Glomerular visceral epithelial cell (primary cell): ENCODE results near the gene FHIT.
"Not testable (repeated sequence)": the region's sequence is repeated elsewhere in the genome, so short reads cannot be mapped to it uniquely, and the experiment has no call there.

ENCODE experiments used
- DNase-seq: peaks from one replicate; pipeline ENCODE4 v3.0.0-alpha.2; 2016; ENCODE audit errors: extremely low spot score

FHIT gene

DNA sequence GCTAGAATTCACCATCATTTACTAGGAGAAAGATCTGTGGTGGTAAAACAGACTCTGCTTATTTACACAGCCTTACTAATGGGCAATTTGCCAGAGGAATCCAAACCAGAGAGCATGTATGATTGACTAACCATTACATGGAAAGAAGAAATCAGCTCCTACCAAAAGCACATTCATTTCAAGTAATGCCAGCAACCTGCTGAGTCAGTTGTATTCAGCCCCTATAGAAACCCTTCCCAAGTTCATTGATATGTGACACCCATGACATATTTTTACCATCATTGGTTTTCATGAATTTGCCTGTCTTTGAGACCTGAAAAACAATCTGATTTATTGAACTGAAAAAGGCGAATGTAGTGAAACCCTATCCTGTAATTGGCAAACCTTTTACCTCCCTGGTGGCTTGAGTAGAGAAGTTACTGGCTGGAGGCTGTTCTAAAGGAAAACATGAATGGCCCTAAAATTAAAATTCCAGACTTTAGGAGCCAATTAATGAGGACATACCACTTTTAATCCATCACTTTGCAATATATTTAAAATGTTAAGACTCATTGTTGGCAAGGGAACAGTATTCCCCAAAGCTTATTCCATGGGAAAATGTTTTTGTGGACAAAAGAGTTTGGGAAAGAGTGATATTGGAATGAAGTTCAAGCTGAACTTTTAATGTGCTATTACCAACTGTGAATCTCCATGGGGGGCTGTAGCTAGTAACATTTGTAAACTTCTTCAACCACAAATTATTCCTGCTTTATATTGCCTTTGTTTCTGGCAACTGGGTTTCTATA is 542.9 kb downstream of the FHIT start:
- no peak for DNase-seq

DNA sequence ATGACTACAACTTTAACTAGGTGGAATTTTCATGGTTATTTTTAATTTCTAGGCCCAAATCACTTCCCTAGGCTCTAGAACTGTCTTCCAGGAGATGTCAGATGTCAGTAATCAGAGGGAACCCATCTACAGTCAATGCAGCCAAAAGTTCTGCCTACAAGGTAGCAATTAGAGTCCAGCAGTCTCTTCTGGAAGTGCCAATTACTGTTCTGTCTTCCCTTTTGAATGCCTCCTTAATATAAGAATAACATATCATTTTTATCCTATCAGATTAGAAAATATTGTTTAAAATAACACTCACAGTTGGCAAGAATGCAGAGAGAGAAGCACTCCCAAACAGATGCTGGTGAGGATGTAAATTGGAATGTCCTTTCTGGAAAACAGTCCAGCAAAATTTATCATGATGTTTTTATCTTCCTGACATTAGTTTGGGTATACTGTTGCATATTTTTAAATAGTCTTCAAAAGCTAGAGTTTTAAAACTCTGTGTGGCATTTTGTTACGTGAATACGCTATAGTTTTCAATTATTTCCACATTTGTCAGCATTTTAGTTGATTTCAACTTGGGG is 543.7 kb downstream of the FHIT start:
- DNase-seq = no peak

DNA sequence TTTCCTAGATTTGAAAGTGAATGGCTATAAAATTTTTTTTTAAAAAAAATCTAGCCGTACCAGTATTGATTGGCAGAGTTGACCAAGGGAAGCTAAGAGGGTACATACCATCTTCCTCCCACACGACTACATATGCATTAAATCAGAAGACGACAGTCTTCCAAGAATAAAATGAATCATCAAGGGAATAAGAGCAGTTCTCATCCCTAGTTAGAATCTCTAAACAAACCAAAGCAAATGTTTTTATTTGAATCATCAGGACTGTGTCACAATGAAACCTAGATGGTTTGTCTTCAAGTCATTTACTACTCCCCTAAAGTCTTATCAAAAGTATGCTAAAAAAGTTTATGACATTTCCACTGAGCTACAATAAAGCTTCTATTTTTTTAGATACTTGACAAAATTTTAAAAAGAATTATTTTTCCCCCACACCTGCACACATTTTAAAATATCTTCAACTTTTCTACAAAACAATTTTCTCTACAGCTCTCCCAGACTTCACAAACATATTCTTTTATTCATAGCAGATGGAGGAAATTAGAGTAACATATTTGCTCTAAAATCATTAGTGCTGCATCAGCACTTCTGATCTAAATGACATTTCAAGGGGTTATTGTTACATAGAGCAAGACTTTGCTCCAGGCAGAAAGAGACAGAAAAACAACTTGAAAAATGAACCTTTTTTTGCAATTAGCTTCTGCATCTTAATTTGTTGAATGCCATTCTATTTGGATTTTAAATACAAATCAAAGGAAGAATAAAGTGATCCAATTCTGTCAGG is 547.1 kb downstream of the FHIT start:
- no peak for DNase-seq

DNA sequence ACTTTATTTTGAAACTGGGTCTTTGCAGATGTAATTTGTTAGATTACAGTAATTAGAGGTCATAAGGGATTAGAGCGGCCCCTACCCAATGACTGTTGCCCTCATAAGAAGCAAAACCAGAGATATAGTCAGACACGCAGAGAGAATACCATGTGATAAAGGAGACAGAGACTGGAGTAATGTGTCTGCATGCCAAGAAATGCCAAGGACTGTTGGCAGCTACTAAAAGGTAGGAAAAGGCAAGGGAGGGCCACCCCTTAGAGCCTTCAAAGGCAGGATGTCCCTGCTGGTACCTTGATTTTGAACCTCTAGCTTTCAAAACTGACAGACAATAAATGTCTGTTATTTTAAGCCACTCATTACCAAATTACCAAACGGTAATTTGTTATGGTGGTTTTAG is 548.2 kb downstream of the FHIT start:
- DNase-seq = no peak

DNA sequence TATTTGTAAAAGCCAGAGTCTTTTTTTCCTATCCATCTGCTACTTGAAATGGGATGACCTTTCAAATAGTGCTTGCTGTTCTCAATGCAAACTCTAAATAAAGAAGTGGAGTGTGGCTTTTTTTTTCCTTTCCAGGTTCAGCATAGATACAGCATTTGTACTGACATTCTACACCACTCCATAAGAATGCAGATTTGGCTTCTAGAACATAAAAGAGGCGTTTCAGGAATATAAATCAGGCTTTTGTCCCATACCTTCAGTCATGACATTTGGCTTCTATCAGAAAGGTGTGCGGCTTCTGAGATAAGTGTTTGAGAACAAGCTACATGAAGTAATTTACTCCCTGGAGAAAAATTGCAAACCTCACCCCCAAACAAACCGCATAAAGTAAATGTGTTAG is 553.1 kb downstream of the FHIT start:
- no peak for DNase-seq

DNA sequence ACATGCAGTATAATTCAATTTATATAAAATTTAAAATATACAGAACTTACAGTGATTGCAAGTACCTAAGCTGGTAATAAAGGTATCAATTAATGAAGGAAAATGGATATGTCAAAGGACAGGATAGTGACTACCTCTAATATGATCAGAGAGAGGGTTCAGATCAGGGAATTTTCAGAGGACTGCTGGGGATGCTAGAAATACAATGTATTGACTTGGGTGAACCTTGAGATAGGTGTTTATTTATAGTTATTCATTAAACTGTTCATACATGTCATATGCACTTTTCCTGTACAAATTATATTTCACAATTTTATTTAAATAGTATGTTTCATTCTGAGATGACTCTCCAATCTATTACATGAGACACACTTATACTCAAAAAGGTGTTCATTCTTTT is 554.1 kb downstream of the FHIT start:
- no peak for DNase-seq

DNA sequence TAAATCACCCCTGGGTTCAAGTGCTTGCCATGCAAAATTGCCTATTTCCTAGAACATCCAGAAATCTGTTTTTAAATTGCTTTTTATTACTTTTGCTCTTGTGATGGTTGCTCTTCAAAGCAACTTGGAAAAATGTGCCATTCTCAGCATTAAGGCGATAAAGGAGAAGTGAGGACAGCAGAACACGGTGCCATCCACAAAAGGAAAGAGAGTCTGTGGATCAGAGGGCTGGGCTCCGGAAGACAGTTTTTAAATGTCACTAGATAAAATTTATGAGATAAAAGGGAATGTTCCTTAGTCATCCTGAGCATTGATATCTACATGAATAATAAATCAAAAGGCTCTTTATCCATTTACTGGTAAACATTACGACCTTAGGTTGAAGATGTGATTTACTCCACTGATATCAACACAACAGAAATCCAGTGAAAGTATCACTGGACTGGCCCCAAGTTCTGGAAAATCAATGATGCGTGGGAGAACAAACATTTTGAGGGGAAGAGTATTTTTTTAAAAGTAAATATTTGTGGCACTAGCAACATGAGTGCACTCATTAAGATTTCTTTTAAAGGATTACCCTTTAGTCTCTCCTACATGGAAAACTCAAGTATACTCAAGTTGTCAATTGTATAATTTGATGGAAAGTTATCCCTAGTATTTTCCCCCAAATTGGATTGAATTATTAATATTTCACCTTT is 554.7 kb downstream of the FHIT start:
- no peak for DNase-seq

DNA sequence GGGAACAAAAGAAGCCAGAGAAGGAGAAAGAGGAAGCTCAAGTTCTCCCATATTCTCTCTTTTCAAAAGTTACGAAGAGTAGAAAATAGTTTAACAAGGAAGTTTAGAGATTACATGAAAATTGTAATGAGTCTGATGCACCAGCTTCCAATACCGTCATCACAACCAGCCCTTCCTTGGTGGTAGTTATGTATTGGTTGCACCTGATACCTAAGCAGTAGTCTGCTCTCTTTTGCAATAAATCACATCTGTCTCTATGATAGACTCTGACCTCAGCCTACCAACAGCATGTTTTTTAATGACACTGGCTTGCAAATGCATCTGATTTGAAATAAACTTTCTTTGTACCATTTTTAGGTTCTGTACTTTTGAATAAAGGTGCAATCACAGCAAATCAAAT is 575.8 kb downstream of the FHIT start:
- no peak for DNase-seq

DNA sequence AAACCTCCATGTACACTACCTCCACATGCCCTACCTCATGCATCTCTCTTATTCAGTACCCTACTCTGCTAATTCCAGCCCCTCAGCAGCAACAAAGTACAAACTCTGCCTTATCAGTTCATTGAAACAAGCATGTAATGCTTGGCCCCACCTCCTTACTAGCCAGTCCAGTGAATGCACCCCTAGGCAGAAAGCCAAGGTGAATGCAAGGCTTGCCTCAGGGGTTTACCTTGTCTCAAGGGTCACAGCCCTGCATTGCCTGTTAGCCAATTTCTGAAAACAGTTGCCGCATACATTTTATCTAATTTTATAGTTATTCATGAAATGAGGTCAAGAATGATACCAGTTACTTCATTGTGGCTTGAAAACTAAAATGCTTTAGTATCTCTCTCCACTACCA is 576.4 kb downstream of the FHIT start:
- DNase-seq = no peak

DNA sequence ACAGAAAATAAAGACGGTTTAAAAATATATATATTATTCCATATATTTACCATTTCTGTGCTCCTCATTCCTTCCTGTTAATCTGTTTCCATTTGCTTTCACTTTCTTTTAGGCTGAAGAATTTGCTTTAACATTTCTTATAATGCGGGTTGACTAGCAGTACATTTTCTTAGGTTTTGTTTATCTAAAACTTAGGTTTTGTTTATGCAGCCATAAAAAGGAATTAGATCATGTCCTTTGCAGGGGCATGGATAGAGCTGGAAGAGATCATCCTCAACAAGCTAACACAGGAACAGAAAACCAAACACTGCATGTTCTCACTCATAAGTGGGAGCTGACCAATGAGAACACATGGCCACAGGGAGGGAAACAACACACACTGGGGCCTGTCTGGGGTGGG is 578.1 kb downstream of the FHIT start:
- DNase-seq = no peak

DNA sequence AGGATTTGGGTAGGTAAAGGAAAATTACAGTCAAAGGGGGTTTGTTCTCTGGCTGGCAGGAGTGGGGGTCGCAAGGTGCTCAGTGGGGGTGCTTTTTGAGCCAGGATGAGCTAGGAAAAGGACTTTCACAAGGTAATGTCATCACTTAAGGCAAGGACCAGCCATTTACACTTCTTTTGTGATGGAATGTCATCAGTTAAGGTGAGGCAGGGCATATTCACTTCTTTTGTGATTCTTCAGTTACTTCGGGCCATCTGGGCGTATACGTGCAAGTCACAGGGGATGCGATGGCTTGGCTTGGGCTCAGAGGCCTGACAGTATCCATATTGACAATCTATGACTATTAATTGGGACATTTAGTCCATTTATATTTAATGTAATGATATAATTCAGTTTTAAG is 578.9 kb downstream of the FHIT start:
- not testable (repeated sequence) for DNase-seq

DNA sequence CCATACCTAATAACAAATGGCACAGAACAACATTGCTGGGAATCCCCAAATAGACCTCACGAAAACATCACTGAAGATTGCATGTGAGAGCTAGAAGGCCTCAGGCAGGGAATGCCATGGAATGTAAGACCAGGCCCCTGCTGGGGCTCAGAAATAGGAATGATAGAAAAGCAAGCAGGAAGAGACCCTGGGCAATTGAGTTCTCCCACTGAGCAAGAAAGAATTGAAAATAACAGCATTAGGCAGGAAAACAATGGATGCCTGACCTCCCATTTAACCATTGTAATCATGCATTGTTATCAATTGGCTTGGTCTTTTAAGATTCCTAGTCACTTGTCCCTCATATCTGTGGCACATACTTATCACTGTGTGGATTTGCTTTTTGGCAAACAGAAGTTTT is 581.6 kb downstream of the FHIT start:
- DNase-seq = no peak

DNA sequence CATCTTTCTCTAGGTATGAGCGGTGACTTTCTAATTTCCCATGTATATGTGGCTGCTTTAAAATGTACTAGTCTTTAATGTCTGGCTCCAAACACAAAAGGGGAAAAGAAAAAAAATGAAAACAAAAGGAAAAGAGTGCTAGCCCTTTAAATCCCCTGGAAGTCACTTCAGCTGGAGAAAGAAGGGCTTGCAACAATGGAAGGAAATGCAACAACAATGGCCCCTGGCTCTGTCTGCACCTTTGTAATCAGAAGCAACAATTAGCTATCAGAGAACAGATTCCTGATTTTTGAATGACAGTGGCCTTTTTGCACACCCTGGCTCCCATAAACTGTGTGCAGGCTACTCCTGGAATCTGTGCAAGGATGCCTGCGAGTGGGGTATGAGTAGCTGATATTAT is 591.2 kb downstream of the FHIT start:
- DNase-seq = no peak

DNA sequence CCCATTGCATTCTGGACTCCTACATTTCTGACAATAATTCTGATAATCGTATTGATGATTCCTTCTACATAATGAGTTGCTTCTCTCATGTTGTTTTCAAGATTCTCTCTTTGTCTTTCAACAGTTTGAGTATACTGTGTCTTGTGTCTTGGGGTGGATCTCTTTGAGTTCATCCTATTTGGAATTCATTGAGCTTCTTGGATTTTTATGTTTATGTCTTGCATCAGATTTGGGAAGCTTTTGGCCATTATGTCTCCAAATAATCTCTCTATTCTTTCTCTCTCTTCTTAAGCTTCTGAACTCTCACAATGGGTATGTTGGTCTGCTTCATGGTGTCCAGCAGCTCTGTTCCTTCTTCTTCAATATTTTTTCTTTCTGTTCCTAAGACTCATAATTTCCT is 592.2 kb downstream of the FHIT start:
- DNase-seq = no peak

DNA sequence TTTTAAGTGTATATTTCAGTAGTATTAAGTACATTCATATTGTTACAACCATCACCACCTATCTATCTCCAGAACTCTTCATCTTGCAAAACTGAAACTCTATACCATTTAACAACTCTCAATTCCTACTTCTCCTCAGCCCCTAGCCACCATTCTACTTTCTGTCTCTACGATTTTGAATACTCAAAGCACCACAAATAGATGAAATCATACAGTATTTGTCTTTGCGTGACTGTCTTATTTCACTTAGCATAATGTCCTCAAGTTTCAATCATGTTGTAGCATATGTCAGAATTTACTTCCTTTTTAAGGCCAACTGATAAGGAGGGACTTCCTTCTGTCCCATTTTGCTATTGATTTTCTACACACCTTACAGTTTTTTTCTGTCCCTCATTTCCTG is 593.3 kb downstream of the FHIT start:
- DNase-seq = no peak

DNA sequence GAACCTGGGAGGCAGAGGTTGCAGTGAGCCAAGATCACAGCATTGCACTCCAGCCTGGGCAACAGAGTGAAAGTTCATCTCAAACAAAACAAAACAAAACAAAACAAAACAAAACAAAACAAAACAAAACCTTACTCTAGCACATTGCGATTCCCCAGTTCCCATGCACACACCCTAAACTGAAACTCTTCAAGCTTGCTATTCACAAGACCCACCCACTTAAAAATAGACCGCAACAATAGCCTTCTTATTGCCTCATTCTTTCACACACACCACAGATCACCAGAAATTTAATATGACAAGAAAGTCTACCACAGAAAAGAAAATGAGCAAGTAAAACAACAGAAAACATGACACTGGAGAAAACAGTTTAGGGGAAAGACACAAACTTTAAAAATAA is 598.4 kb downstream of the FHIT start:
- DNase-seq = no peak

DNA sequence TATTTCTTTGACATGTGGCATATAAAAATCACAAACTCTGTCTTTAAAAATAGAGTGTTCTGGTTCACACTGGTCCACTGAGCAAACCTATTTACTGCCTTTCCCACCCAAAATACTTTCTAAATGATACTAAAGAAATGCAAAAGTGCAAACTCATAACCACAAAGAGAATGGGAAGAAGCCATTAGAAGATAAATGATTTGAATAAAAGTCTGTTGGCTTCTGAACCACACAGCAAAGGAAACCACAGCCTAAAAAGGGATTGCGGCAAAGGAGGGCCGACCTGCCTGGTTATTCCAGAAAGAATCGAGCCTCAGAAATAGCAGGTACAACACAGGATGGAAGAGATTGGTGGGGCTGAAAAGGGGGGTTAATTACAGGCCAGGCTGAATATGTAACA is 599.5 kb downstream of the FHIT start:
- DNase-seq = no peak

DNA sequence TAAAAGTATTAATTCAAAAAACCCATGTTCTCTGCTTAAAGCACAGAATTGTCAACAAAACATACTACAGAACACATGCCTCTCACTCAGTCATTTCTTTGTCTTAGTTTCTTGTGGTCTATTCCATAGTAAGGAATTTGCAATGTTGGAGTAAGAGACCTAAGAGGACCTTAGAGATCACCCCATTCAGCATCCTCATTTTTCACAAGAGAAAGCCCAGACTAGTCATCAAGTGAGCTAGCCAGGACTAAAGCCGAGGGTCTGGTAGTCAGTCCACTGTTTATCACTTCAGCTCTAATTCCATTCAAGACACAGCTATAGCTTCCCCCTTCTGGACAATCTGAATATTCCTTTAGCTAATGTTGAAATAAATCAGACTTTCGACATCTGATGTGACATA is 601.1 kb downstream of the FHIT start:
- no peak for DNase-seq

DNA sequence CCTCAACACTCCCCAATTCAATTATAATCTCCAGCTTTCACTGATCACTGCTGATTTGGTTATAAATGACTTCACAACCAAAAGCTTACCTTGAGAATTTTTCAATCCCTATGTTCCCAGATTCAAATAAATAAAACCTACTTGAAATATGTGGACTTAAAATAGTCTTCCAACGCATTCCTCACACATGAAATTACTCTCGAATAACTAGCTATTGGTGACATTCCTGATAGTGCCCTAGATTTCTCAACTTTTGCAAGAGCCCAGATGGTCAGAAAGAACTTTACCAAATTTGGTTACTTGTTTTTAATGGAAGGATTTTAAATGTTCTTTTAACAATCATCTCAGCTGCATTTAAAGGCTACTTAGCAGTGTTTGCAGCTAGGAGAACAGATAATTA is 605.5 kb downstream of the FHIT start:
- no peak for DNase-seq

DNA sequence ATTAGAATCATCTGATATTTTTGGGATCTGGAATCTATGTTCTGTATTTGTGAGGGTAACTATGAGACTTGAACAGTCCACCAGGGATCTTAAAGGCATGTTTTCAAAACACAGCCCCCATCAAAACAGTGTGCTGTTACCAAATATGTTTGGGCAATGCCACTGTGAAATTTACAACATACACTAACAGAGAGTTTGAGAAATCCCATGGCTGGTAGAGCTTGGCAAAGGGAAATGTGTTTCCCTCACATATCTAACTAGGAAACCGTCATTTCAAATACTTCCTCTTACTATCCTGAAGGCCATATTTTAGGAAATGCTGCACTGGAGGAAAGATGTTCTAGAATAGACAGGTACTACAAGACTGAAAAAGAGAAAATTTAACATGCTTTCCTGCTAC is 607.4 kb downstream of the FHIT start:
- no peak for DNase-seq

DNA sequence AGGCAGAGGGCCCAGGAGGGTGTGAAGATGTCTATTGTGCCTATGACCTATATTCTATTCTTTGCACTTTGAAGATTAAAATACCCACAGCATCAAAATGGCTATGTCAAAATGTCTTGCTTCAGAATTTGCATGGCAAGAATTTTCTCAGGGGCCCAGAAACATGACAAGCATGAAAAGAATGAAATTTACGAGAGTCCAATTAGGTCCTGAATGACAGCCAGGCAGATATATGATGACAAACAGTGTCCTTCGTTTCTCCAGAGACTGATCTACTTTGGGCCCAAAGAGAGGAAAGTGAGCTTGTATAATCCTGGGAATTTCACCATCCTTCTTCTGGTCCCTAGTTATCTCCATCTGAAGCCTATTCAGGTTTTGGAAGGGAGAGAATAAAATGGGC is 609.9 kb downstream of the FHIT start:
- DNase-seq = no peak

DNA sequence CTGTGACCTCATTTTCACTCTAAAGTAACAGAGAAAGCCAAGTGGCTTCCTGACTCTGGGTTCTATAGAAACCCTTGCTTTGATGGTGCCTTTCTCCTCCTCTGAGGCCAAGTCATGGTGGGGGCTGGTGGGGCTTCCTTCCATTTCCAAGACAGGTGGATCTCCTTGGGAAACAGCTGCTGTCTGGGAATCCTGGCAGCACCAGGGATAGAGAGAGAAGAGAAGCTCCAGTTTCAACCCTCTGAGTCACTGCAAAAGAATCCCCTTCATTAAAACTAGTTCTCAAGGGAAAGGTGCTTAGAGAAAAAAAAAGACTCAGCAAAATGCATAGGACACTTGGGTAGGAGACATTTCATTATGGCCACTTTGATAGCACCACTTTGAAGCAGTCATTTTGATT is 614.4 kb downstream of the FHIT start:
- no peak for DNase-seq

DNA sequence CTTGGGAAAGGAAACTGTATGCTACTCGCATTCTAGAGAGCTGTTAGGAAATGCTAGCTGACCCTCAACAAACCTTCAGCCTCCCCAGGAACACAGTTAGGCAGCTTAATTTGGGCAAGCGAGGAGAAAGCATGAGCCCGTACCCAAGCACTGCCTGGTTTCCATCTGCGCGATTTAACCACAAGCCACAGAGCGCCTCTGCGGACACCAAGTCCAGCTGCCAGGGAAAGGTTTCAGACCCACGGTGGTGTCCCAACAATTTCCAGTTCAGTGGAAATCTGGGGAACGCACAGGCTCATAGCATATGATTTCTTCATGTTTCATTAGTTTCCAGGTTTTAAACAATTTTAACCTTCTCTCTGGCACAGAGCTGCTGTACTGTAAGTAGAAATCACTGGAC is 617.6 kb downstream of the FHIT start:
- DNase-seq = no peak
